Neural cell (in vitro differentiated cells): ENCODE data around the gene MAMSTR. TPM values are rescaled to one million over a fixed set of nuclear protein-coding genes. Genes with fewer than 3 reads are reported as not detected.

Experiments used
- H2AFZ ChIP-seq: fragments of 200-600, 300-800 bp; sonication (generic), shearing (Covaris generic); 2 replicates; pipeline ENCODE4 v1.6.0; 2014; ENCODE audit warnings: low read depth, mild to moderate bottlenecking, antibody characterized with exemption, low read length, moderate library complexity
- H3F3A ChIP-seq: fragments of 200-600 bp; shearing (Covaris generic); 2 replicates; pipeline ENCODE4 v1.6.1; 2016; ENCODE audit warnings: mild to moderate bottlenecking, moderate library complexity, mixed read lengths, antibody characterized with exemption, low read length; ENCODE audit not compliant: insufficient read depth, poor library complexity, severe bottlenecking
- H3K27ac ChIP-seq: fragments of 200-600, 300-800 bp; sonication (generic), shearing (Covaris generic); 2 replicates; pipeline ENCODE4 v1.5.1; 2014; ENCODE audit warnings: mild to moderate bottlenecking, low read length, moderate library complexity
- H3K27me3 ChIP-seq: fragments of 300-800, 200-600 bp; sonication (generic), shearing (Covaris generic); 2 replicates; pipeline ENCODE4 v1.6.0; 2014; ENCODE audit warnings: mild to moderate bottlenecking, low read depth, low read length, moderate library complexity; ENCODE audit not compliant: insufficient read depth
- H3K36me3 ChIP-seq: fragments of 300-800, 200-600 bp; sonication (generic), shearing (Covaris generic); 2 replicates; pipeline ENCODE4 v1.5.1; 2014; ENCODE audit warnings: mild to moderate bottlenecking, antibody characterized with exemption, low read length, moderate library complexity; ENCODE audit not compliant: insufficient read depth
- H3K4me2 ChIP-seq: fragments of 300-800, 200-600 bp; sonication (generic), shearing (Covaris generic); 2 replicates; pipeline ENCODE4 v1.6.0; 2014; ENCODE audit warnings: mild to moderate bottlenecking, low read length
- H3K4me3 ChIP-seq: fragments of 300-800, 200-600 bp; sonication (generic), shearing (Covaris generic); 2 replicates; pipeline ENCODE4 v1.5.1; 2014; ENCODE audit warnings: mild to moderate bottlenecking, low read length, moderate library complexity
- H3K79me2 ChIP-seq: fragments of 200-600 bp; shearing (Covaris generic); replicated peaks from 2 replicates; pipeline ENCODE4 v1.6.0; 2014; ENCODE audit warnings: mild to moderate bottlenecking, low read length, moderate library complexity; ENCODE audit not compliant: insufficient read depth
- H3K9ac ChIP-seq: fragments of 300-800, 200-600 bp; sonication (generic), shearing (Covaris generic); 2 replicates; pipeline ENCODE4 v1.6.1; 2016; ENCODE audit warnings: mild to moderate bottlenecking, low read length, mixed read lengths
- H3K9me2 ChIP-seq: fragments of 200-600 bp; shearing (Covaris generic); 2 replicates; pipeline ENCODE4 v1.6.1; 2016; ENCODE audit warnings: mild to moderate bottlenecking, low read length, mixed read lengths; ENCODE audit not compliant: insufficient read depth
- H3K9me3 ChIP-seq: fragments of 200-600, 300-800 bp; sonication (generic), shearing (Covaris generic); 2 replicates; pipeline ENCODE4 v1.6.1; 2016; ENCODE audit warnings: mild to moderate bottlenecking, mixed run types, low read length, moderate library complexity, mixed read lengths
- H4K20me1 ChIP-seq: fragments of 200-600 bp; shearing (Covaris generic); 2 replicates; pipeline ENCODE4 v1.6.1; 2016; ENCODE audit warnings: mild to moderate bottlenecking, mixed run types; ENCODE audit not compliant: insufficient read depth
- CTCF ChIP-seq: fragments of 450-650 bp; IDR thresholded peaks from 2 replicates; pipeline ENCODE4 v1.5.1; 2014; ENCODE audit warnings: antibody characterized with exemption, mild to moderate bottlenecking, moderate library complexity; ENCODE audit not compliant: poor library complexity, severe bottlenecking
- EP300 ChIP-seq: fragments of 450-650 bp; conservative IDR thresholded peaks from 2 replicates; pipeline ENCODE4 v1.6.1; 2014; ENCODE audit warnings: antibody characterized with exemption, mild to moderate bottlenecking, moderate library complexity; ENCODE audit not compliant: poor library complexity, severe bottlenecking
- EZH2 ChIP-seq: fragments of 200-600, 300-800 bp; shearing (Covaris generic), sonication (generic); IDR thresholded peaks from 2 replicates; pipeline ENCODE4 v1.6.1; 2014; ENCODE audit warnings: antibody characterized with exemption, low read length, borderline replicate concordance, mild to moderate bottlenecking; ENCODE audit not compliant: insufficient read depth, poor library complexity, severe bottlenecking
- MXI1 ChIP-seq: fragments of 450-650 bp; conservative IDR thresholded peaks from 2 replicates; pipeline ENCODE4 v1.6.1; 2014; ENCODE audit warnings: antibody characterized with exemption, mild to moderate bottlenecking; ENCODE audit not compliant: poor library complexity, severe bottlenecking
- POLR2AphosphoS5 ChIP-seq: IDR thresholded peaks from 2 replicates; pipeline ENCODE4 v1.6.1; 2012
- RAD21 ChIP-seq: fragments of 450-650 bp; conservative IDR thresholded peaks from 2 replicates; pipeline ENCODE4 v1.6.1; 2014; ENCODE audit warnings: antibody characterized with exemption, mild to moderate bottlenecking, moderate library complexity
- REST ChIP-seq: IDR thresholded peaks from 2 replicates; pipeline ENCODE4 v1.6.1; 2012; ENCODE audit warnings: borderline replicate concordance
- SMC3 ChIP-seq: fragments of 450-650 bp; conservative IDR thresholded peaks from 2 replicates; pipeline ENCODE4 v1.6.1; 2014; ENCODE audit warnings: antibody characterized with exemption, mild to moderate bottlenecking, moderate library complexity; ENCODE audit not compliant: poor library complexity
- polyA plus RNA-seq: library from polyadenylated mRNA; depleted of rRNA; stranded (reverse); fragments of >200 nt; gene quantifications from 2 replicates; pipeline ENCODE4 v1.2.3, GENCODE V29; 2014

Gene MAMSTR
- polyA plus RNA-seq, 1 donor from 2014 or later, result 0.36 TPM

GRCh38 chr19:48750351-48750750 lies 30.8 kb upstream of the MAMSTR start:
- H3K79me2 ChIP-seq, result no peaks in the 10 kb centered on the region

DNA sequence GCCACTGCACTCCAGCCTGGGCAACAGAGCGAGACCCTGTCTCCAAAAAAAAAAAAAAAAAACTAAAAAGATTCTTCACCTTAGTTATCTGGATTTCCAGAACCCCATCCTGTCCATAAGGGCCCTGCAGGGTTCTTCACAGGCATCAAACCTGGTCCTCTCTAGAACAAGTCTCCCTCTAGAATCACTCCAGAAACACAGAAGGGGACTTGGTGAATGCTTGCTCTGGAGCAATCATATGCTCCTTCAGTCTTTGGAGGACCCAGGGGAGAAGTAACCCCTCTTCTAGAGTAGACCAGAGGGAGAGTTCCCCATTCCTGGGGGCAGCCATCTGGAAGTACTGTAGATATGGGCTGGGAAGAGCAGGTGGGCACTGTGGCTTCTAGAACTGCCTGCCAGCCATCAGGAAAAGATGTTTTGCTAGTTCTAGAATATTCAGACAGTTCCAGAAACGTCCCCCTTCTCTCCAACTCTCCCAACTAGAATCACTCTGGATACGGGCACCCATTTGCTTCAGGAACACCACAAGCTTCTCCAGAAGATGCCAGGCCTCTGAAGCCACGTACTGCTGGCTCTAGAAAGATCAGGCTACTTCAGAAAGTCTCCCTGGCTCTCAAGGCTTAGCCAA lies 30.2 kb upstream of the MAMSTR start:
- Histone ChIP-seq H3K9me2 (no peaks in the 10 kb centered on the region), H3K27ac (no peak overlapping the region), H3K36me3 (no peaks in the 10 kb centered on the region), H2AFZ (no peak overlapping the region), H3K4me2 (no peak overlapping the region), H3K9me3 (no peaks in the 10 kb centered on the region), H3F3A (no peaks in the 10 kb centered on the region), H3K4me3 (no peak overlapping the region), H3K9ac (no peak overlapping the region), H3K27me3 (peaks cover 25% of the 10 kb centered on the region), H4K20me1 (no peaks in the 10 kb centered on the region), H3K79me2 (no peaks in the 10 kb centered on the region)
- TF ChIP-seq RAD21 (no peak), EZH2 (no peak), SMC3 (no peak), REST (no peak), CTCF (no peak), POLR2AphosphoS5 (no peak)

More at GRCh38 chr19:48750351-48750750, 30.8 kb upstream of the MAMSTR start:
- H3K36me3 ChIP-seq, result no peaks in the 10 kb centered on the region
- H2AFZ ChIP-seq, result no peak overlapping the region
- peaks cover 25% of the 10 kb centered on the region for H3K27me3 ChIP-seq
- no peak overlapping the region for H3K4me3 ChIP-seq
- H4K20me1 ChIP-seq, result no peaks in the 10 kb centered on the region
- no peak overlapping the region for H3K9ac ChIP-seq
- no peak overlapping the region for H3K27ac ChIP-seq
- no peaks in the 10 kb centered on the region for H3F3A ChIP-seq
- no peaks in the 10 kb centered on the region for H3K9me2 ChIP-seq
- TF ChIP-seq SMC3, result no peak
- no peak for TF ChIP-seq POLR2AphosphoS5
- TF ChIP-seq MXI1, result no peak
- TF ChIP-seq REST, result no peak
- no peak for TF ChIP-seq CTCF
- no peak for TF ChIP-seq EP300
- no peak overlapping the region for H3K4me2 ChIP-seq
- no peaks in the 10 kb centered on the region for H3K9me3 ChIP-seq
